ENCODE measurements around the gene HOXA11.

DNA sequence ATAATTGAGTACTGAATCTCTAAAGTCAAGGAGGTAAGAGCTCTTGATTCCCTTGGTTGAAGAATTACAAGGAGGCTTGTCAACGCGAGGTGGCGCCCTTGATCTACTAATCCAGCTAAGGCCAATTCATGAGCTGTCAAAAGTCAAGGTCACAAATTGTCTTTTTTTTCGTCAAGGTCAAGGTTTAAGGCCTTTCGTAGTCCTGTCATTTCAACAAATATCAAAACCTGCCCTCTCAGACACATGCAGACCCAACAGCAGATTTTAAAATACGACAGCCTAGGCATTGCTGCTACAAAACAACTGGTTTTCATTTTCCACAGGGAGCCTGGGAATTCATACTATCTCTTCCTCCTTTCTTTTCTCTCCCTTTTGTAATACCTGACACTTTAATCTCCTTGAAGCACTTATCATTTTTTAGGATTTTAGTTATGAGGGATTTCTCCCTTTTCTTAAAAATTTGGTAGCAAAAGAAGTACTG lies 11.3 kb upstream of the HOXA11 start:
- TF ChIP-seq, protein P1, sequence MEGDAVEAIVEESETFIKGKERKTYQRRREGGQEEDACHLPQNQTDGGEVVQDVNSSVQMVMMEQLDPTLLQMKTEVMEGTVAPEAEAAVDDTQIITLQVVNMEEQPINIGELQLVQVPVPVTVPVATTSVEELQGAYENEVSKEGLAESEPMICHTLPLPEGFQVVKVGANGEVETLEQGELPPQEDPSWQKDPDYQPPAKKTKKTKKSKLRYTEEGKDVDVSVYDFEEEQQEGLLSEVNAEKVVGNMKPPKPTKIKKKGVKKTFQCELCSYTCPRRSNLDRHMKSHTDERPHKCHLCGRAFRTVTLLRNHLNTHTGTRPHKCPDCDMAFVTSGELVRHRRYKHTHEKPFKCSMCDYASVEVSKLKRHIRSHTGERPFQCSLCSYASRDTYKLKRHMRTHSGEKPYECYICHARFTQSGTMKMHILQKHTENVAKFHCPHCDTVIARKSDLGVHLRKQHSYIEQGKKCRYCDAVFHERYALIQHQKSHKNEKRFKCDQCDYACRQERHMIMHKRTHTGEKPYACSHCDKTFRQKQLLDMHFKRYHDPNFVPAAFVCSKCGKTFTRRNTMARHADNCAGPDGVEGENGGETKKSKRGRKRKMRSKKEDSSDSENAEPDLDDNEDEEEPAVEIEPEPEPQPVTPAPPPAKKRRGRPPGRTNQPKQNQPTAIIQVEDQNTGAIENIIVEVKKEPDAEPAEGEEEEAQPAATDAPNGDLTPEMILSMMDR (IDR thresholded peaks at IDR 0.05 in 4 of 5, conservative IDR thresholded peaks at IDR 0.05 in 1 of 5): peak; percentile 72 to 77 (median 75)
- no peak for TF ChIP-seq POLR2A (IDR thresholded peaks at IDR 0.05)

All from gastrocnemius medialis (tissue), 4 donors.